Measurements from ENCODE around the gene CREM. TPM values are rescaled to one million over a fixed set of nuclear protein-coding genes. Genes with fewer than 3 reads are reported as not detected.

CREM gene
- total and polyA plus RNA-seq, 10 of the 15 experiments (the other 5 are each of a cell fraction or from before 2014, with no cell fraction given), result 51.3 to 115 (median 70.6) TPM

GRCh38 chr10:35090162-35090954 lies 36.3 kb upstream of the CREM start, which contains the start of gene CUL2 (continued):
- TF ChIP-seq REST (IDR thresholded peaks at IDR 0.05; ENCODE audit: low read depth, low read length) (0 out of 2 replicates have a peak, but pooled peaks have one; percentile 12), SIN3A (IDR thresholded peaks at IDR 0.05; ENCODE audit: low read depth, low read length) (no peak; the same call in 1 of the 2 replicates), TCF3 (IDR thresholded peaks at IDR 0.05; ENCODE audit: borderline replicate concordance, insufficient read depth, low read depth, low read length) (no peak), USF1 (IDR thresholded peaks at IDR 0.05; ENCODE audit: borderline replicate concordance, extremely low read length, insufficient read depth, low read depth, low read length) (no peak), MEF2A (IDR thresholded peaks at IDR 0.05; ENCODE audit: insufficient read depth, low read depth, low read length) (no peak), BCL3 (IDR thresholded peaks at IDR 0.05; ENCODE audit: borderline replicate concordance, insufficient read depth, low read depth, low read length, poor library complexity, severe bottlenecking) (no peak), SREBF2 (IDR thresholded peaks at IDR 0.05; ENCODE audit: low read length) (no peak), MTA3 (IDR thresholded peaks at IDR 0.05; ENCODE audit: borderline replicate concordance, low read length) (no peak), ZBTB4 (CRISPR knock-in tag; IDR thresholded peaks at IDR 0.05) (no peak), BMI1 (IDR thresholded peaks at IDR 0.05; ENCODE audit: borderline replicate concordance) (no peak), WRNIP1 (IDR thresholded peaks at IDR 0.05; ENCODE audit: borderline replicate concordance, low read depth, low read length) (peak; percentile 49; the same call in 1 of the 2 replicates), STAT3 (IDR thresholded peaks at IDR 0.05; ENCODE audit: low read depth, low read length) (no peak), ZNF217 (IDR thresholded peaks at IDR 0.05) (no peak), E4F1 (IDR thresholded peaks at IDR 0.05; ENCODE audit: borderline replicate concordance, partially characterized antibody) (peak; percentile 94), TCF7 (IDR thresholded peaks at IDR 0.05; ENCODE audit: borderline replicate concordance) (no peak)

Measured in GM12878 (cell line).